Neutrophil (primary cell): ENCODE results near the gene SNRNP40.

Experiments
- H3K27ac ChIP-seq: fragments of 200-600 bp; sonication (generic); 2 replicates; pipeline ENCODE4 v1.5.1; 2016; ENCODE audit warnings: mild to moderate bottlenecking, moderate library complexity
- H3K27me3 ChIP-seq: fragments of 200-600 bp; sonication (generic); 2 replicates; pipeline ENCODE4 v1.6.0; 2016; ENCODE audit warnings: mild to moderate bottlenecking
- H3K36me3 ChIP-seq: fragments of 200-600 bp; sonication (generic); 2 replicates; pipeline ENCODE4 v1.5.1; 2017
- H3K4me1 ChIP-seq, 2 experiments: fragments of 200-600 bp in 1 of 2; sonication (generic) in 1 of 2; 1 replicate in 1 of 2; 2 replicates in 1 of 2; pipeline versions ENCODE4 v1.5.1 to v1.6.1; 2013 to 2016; ENCODE audit warnings: low read depth in 1 of 2, low read length in 1 of 2, mild to moderate bottlenecking in 1 of 2, moderate library complexity in 1 of 2; ENCODE audit not compliant: control insufficient read depth in 1 of 2, insufficient read depth in 1 of 2
- H3K4me3 ChIP-seq, 2 experiments: fragments of 200-600 bp in 1 of 2; sonication (generic) in 1 of 2; 1 replicate in 1 of 2; 2 replicates in 1 of 2; pipeline ENCODE4 v1.5.1; 2013 to 2016; ENCODE audit warnings: low read depth in 1 of 2, low read length in 1 of 2, mild to moderate bottlenecking in 1 of 2, moderate library complexity in 1 of 2
- H3K9me3 ChIP-seq: fragments of 200-600 bp; sonication (generic); 2 replicates; pipeline ENCODE4 v1.5.1; 2016
- CTCF ChIP-seq: fragments of 200-600 bp; sonication (generic); IDR thresholded peaks from 2 replicates; pipeline ENCODE4 v1.5.1; 2016; ENCODE audit warnings: antibody characterized with exemption

SNRNP40 gene

GRCh38 chr1:31261916-31262315 lies 34.7 kb downstream of the SNRNP40 start:
- no peak for TF ChIP-seq CTCF
- H3K9me3 ChIP-seq, result no peaks in the 10 kb centered on the region
- no peaks in the 10 kb centered on the region for H3K27me3 ChIP-seq
- H3K4me1 ChIP-seq, result no peaks in the 10 kb centered on the region
- no peak overlapping the region for H3K4me3 ChIP-seq
- no peak overlapping the region for H3K27ac ChIP-seq
- H3K36me3 ChIP-seq, result peaks cover 84% of the 10 kb centered on the region

- Histone ChIP-seq H3K27me3 (no peaks in the 10 kb centered on the region), H3K4me3 (no peak overlapping the region), H3K9me3 (no peaks in the 10 kb centered on the region), H3K36me3 (peaks cover 71% of the 10 kb centered on the region), H3K27ac (no peak overlapping the region), H3K4me1 (no peaks in the 10 kb centered on the region)
- TF ChIP-seq CTCF, result no peak
These were observed 36.8 kb downstream of the SNRNP40 start for GRCh38 chr1:31259746-31260145.

- Histone ChIP-seq H3K9me3 (no peaks in the 10 kb centered on the region), H3K27me3 (no peaks in the 10 kb centered on the region), H3K36me3 (peaks cover 61% of the 10 kb centered on the region), H3K4me1 (no peaks in the 10 kb centered on the region), H3K4me3 (no peak overlapping the region), H3K27ac (no peak overlapping the region)
- no peak for TF ChIP-seq CTCF
These were observed 38.0 kb downstream of the SNRNP40 start for GRCh38 chr1:31258581-31258980.

GRCh38 chr1:31257213-31257612 lies 39.4 kb downstream of the SNRNP40 start:
- TF ChIP-seq CTCF, result no peak
- H3K4me3 ChIP-seq, result no peak overlapping the region
- H3K27ac ChIP-seq, result no peak overlapping the region
- no peaks in the 10 kb centered on the region for H3K9me3 ChIP-seq
- no peaks in the 10 kb centered on the region for H3K4me1 ChIP-seq
- H3K27me3 ChIP-seq, result no peaks in the 10 kb centered on the region
- H3K36me3 ChIP-seq, result peaks cover 57% of the 10 kb centered on the region

DNA sequence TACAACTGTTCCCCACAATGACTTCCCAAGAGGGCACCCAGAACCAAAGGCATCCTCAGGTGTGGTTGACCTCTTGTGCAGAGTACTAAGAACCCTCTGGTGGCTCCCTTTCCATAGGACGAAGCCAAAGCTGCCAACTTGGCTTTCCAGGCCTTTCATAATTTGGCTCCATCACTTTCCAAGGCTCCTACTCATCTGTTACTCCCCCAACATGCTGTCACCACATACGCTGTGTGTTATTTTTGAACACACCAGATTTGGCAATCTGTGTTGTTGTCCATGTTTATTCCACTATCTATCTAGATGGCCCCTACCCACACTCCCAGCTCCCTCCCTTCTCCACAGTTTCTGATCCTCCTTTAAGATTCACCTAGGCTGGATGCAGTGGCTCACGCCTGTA lies 46.7 kb downstream of the SNRNP40 start:
- Histone ChIP-seq H3K4me1 (no peaks in the 10 kb centered on the region), H3K27me3 (peaks cover 7% of the 10 kb centered on the region), H3K9me3 (no peaks in the 10 kb centered on the region), H3K36me3 (no peaks in the 10 kb centered on the region), H3K27ac (no peak overlapping the region), H3K4me3 (no peak overlapping the region)
- TF ChIP-seq CTCF, result no peak

DNA sequence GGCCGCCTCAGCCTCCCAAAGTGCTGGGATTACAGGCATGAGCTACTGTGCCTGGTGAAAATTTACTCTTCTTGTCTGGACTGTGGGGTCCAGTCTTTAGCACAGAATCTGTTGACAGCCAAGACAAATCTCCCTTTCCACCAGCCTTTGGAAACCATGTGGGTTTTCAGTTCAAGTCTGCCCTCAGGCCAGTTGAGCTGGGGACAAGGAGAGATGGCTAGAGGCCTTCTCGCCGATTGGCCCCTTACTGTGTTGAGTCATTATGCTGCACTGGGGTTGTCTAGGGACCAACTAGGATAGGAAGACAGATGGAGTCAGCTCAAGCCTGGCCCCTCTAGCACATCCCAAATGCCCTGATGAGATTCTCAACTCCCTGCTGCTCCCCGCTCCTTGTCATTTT lies 48.3 kb downstream of the SNRNP40 start:
- Histone ChIP-seq H3K9me3 (no peaks in the 10 kb centered on the region), H3K4me1 (no peaks in the 10 kb centered on the region), H3K4me3 (no peak overlapping the region), H3K36me3 (no peaks in the 10 kb centered on the region), H3K27me3 (peaks cover 21% of the 10 kb centered on the region), H3K27ac (no peak overlapping the region)
- TF ChIP-seq CTCF, result no peak
